DMS53 treated with DMSO at 0.1 percent for 48 hours (cell line): ENCODE results near the gene TUBB3.
"Not testable (repeated sequence)": the region's sequence is repeated elsewhere in the genome, so short reads cannot be mapped to it uniquely, and the experiment has no call there.

Experiments
- DNase-seq: peaks from one replicate; lab custom pipeline; 2025; ENCODE audit not compliant: unreplicated experiment; lab: John Stamatoyannopoulos, UW

TUBB3 gene

DNA sequence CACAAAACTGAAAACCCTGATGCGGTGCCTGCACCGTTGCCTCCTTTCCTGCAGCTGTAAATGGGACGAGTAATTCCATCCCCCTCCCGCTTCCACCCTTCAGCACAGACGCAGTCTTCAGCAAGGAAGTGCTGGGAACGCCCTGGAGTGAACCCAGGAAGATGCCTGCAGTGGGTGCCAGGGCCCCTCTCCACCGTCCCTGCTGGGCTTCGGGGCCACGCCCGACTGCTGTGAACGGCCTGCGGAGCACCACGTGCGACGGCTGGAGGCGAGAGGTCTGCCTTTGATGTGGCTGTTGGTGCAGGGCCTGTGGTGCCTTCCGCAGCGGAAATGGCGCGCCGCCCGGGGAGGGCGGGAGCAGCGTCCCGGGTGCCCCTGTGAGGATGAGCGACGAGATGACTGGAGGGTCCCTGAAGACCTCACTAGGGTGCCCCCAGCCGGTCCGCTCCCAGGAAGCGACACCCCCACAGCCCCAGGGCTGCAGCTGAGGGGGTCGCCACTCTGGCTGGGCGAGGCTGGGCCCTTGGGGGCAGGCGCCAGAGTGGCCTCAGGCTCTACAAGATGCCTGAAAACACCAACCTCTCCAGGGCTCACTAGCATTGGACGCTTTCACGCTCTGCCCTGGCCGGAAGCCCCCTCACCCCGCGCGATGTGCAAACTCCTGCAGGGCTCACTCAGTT, 5.2 kb upstream of the TUBB3 start:
- DNase-seq: peak; percentile 72

DNA sequence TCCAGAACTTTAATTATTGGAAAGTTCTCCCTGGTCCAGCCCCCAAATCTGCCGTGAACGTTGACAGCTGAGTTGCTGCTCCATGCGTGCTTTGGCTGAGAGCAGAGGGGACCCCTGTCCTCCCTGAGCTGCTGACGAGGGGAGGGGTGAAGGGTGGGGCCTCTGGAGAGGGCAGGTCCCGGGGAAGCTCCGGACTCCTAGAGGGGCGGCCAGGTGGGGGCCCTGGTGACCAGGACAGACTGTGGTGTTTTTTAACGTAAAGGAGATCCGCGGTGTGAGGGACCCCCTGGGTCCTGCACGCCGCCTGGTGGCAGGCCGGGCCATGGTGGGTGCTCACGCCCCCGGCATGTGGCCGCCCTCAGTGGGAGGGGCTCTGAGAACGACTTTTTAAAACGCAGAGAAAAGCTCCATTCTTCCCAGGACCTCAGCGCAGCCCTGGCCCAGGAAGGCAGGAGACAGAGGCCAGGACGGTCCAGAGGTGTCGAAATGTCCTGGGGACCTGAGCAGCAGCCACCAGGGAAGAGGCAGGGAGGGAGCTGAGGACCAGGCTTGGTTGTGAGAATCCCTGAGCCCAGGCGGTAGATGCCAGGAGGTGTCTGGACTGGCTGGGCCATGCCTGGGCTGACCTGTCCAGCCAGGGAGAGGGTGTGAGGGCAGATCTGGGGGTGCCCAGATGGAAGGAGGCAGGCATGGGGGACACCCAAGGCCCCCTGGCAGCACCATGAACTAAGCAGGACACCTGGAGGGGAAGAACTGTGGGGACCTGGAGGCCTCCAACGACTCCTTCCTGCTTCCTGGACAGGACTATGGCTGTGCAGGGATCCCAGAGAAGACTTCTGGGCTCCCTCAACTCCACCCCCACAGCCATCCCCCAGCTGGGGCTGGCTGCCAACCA, 4.4 kb upstream of the TUBB3 start, which contains the start of gene MC1R:
MC1R (plus strand) TSS at position 410 of the 895 bp plus-strand sequence; CDS start at position 807, 397 bp downstream.
- DNase-seq: no peak

DNA sequence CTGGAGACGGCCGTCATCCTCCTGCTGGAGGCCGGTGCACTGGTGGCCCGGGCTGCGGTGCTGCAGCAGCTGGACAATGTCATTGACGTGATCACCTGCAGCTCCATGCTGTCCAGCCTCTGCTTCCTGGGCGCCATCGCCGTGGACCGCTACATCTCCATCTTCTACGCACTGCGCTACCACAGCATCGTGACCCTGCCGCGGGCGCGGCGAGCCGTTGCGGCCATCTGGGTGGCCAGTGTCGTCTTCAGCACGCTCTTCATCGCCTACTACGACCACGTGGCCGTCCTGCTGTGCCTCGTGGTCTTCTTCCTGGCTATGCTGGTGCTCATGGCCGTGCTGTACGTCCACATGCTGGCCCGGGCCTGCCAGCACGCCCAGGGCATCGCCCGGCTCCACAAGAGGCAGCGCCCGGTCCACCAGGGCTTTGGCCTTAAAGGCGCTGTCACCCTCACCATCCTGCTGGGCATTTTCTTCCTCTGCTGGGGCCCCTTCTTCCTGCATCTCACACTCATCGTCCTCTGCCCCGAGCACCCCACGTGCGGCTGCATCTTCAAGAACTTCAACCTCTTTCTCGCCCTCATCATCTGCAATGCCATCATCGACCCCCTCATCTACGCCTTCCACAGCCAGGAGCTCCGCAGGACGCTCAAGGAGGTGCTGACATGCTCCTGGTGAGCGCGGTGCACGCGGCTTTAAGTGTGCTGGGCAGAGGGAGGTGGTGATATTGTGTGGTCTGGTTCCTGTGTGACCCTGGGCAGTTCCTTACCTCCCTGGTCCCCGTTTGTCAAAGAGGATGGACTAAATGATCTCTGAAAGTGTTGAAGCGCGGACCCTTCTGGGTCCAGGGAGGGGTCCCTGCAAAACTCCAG, 3.4 kb upstream of the TUBB3 start:
- DNase-seq: no peak

DNA sequence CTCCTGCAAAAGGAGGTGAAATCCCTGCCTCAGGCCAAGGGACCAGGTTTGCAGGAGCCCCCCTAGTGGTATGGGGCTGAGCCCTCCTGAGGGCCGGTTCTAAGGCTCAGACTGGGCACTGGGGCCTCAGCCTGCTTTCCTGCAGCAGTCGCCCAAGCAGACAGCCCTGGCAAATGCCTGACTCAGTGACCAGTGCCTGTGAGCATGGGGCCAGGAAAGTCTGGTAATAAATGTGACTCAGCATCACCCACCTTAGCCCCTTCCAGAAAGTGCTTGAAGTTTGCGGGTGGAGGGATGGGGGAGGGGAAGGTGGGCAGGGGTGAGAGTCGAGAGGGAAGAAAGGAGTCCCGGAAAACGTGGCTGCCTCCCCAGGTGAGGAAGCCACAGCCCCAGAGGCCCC, 2.4 kb upstream of the TUBB3 start:
- no peak for DNase-seq

DNA sequence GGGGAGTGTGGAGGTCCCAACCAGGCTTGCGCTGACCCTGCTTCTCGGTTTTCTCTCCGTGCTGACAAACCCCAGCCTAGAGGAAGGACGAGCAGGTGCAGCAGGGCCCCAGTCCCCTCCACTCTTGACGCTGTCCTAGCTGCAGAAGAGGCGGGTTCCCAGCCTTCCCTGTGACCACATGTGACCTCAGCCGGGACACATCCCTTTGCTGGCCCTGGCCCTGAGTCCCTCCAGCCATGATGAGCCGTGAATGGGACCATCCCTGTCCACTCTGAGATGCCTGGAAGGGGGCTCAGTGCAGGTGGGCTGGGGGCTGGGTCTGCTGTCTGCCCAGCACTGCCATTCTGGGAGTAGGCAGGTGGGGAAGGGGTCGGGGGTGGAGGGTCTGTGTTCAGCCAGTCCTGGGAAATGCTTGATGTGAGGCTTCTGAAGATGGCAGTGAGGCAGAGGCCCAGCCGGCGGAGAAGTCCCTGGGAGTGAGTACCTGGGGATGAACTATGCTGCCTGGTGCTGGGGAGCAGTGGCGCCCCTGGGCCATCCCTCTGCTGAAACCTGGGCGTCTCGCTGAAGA, 1.9 kb upstream of the TUBB3 start:
- DNase-seq: peak; percentile 40

DNA sequence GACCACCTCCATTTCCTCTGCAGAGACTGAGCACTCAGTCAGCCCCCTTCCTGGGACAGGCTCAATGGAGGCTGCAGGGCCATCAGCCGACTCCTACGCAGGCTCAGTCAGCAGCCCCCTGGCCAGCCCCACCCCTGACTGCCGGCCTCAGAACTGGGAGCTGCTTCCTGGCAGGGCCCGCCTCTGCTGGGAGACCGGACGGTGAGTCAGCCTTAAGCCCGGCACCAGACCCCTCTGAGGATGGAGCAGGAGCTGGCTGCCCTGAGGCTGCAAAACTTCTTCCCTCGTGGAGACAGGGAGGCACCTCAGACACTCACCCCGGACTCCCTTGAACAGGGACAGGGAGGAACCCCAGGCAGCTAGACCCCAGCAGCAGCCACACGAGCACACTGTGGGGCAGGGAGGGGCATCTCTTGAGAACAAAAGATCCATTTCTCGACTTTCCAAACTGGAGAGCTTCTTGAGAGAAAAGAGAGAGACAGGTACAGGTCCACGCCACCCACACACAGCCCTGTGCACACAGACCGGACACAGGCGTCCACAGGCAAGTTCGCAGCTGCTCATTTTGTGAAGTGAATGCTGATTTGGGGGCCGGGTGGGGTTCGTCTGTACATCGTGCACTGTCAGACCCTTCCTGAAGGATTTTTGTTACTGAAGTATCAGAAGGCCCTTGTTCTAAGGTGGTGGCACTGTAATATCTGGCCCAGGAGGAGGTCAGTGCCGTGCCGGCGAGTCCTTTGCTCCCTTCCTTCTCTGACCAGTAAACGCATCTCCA, 1.3 kb upstream of the TUBB3 start:
- peak; percentile 47 for DNase-seq

DNA sequence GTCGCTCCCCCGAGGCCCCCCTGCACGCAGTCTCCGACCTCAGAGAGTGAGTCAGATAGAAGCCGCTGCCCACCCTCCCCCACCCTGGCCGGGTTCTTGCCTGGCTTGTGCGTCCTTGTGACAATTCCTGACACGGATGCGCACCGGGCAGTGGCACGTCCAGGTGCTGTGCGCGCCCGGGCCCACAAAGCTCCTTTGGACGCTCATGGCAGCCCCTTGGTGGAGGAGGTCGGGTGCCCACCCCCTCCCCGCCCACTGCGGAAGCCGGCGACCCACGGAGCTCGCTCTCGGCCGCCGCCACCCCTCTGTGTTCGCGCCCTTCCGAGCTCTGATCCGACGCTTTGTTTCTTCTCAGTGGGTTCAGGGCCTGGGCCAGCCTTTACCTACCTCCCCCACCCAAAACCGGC, 662 bp upstream of the TUBB3 start:
- peak; percentile 45 for DNase-seq

DNA sequence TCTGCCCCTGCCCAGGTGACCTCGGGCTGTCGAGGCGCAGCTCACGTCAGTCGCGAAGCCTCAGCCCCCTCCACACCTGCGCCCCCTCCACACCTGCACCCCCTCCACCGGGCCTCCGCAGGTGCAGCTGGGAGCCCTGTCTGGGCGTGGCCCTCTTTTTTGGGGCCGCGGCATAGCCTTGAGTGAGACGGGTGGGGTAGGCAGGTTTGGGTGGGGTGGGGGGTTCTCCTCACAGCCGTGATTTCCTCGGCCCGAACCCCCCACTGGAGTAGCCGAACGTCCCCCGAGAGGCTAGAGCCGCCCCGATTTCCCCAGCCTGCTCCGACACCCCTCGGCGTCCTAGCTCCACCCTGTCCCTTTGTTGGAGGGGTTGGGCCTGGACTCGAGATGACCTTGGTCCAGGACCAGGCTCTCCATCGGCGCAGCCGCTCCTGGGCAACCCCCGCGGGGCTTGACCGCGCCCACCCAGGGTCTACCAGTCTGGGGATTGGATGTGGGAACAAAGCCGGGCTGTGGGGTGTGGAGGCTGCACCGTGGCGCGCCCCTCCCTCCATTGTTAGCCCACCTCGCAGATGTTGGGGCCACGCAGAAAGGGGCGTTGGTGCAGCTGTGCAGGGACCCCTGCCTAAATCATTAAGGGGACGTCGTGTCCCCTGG, 626 bp downstream of the TUBB3 start:
- peak; percentile 1 for DNase-seq

DNA sequence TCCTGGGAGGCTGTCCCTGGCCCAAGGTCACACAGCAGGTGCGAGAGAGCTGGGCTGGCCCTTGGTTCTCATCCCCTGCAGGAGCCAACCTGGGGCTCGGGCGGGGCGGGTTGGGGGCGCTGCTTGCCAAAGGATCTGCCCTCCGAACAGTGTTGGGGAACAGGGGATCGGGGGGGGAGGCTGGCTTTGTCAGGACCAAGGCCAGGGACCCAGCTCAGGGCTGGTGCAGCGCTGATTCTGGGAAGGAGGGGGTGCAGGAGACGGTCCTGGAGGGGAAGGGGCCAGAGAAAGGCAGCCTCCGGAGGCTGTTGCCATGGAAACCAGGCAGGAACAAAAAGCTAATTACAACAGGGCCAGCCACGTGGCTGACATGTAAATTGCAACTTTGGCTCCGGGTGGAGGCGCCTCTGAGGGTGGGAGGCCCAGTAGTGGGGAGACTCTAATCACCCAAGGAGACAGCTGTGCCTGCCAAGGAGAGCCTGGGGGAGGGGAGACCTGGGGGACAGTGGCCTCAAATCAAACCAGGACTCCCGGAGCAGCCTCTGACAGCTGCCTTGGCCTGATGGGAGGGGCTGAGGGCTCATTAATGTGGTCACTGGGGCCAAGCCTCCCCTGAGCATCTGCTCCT, 1.3 kb downstream of the TUBB3 start:
- DNase-seq: peak; percentile 0

DNA sequence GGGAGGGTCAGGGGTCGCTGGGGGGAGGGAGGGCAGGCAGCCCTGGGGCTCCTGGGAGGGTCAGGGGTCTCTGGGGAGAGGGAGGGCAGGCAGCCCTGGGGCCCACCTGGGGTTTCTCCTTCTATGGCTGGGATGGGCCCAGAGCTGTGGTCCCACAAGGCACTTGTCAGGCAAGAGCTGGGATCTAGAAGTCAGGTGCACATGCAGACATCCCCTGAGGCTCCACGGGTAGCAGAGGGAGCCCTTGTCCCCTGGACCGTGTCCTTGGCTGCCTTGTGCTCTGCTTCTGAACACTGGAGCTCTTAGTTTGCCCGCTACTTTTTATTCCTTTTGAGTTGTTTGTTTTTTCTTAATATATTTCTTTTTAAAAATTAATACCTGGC, 1.8 kb downstream of the TUBB3 start:
- peak; percentile 17 for DNase-seq

DNA sequence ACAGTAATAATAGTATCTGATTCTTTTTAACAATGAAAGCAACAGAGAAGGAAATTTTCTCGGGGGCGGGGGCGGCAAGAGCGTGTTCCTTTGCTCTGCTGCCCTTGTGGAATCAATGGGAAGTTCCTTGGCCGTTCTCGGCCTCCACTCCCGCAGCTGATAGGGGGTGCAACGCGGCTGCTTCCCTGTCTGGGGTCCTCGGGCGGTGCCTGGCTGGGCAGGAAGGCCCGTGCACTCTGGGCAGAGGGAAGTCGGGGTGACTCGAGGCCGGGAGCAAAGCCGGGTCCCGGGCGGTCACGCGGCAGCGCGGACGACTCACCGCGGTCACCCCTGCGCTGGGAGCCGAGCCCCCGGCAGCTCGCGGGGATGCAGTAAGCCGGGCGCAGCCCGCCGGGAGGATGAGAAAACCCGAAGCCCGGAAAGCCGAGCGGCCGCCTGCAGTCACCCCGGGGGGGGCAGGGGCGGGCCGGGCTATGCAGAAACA, 2.5 kb downstream of the TUBB3 start:
- DNase-seq: peak; percentile 4

DNA sequence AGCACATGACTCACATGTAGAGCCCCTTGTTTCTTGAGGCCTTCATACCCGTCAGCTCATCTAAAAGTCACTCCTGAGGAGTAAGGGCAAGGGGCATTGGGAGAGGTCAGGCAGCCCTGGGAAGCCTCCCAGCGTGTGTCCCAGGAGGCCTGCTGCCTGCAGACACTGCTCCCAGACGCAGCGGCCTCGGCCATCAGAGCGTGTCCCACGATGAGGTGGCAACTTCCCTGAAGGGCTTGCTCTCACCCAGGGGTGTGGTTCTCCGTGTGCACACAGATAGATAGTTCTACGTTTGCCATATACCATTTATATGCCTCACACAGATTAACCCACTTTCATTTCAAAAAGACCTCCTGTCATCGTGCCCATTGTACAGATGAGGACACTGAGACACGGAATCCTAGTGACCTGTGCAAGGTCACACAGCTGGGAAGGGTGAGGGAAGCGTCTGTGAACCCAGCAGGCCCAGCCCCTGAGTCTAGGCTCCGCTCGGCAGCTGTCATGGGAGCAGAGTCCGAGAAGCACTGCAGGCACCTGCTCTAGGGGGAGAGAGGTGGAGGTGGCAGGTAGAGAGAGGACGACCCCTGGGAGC, 8.3 kb downstream of the TUBB3 start:
- no peak for DNase-seq

DNA sequence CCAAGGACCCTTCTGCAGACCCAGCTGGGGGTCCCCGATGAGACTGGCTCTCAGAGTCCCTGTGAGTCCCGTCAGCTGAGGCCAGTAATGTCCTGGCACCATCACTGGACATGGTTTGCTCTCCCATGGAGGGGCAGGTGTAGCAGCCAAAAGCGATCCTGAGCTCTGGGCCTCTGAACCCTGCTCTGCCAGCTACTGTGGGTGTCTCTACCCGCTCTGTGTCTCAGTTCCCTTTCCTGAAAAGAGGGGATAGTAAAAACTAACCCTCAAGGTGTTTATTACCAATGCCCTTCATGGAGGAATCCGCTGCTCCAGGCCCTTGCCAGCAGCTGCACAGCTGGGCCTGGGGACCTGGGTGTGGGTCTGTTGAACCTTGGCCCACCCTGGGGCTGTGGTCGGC, 8.8 kb downstream of the TUBB3 start:
- DNase-seq: no peak

DNA sequence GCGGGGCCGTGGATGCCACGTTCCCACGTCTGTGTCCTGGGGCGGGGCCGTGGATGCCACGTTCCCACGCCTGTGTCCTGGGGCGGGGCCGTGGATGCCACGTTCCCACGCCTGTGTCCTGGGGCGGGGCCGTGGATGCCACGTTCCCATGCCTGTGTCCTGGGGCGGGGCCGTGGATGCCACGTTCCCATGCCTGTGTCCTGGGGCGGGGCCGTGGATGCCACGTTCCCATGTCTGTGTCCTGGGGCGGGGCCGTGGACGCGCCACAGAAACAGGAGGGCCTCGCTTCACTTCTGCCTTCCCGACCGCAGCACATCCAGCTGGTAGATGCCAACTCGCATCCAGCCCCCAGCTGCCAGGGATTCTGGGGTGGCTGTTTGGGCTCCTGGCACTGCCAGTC, 10.9 kb downstream of the TUBB3 start:
- not testable (repeated sequence) for DNase-seq

DNA sequence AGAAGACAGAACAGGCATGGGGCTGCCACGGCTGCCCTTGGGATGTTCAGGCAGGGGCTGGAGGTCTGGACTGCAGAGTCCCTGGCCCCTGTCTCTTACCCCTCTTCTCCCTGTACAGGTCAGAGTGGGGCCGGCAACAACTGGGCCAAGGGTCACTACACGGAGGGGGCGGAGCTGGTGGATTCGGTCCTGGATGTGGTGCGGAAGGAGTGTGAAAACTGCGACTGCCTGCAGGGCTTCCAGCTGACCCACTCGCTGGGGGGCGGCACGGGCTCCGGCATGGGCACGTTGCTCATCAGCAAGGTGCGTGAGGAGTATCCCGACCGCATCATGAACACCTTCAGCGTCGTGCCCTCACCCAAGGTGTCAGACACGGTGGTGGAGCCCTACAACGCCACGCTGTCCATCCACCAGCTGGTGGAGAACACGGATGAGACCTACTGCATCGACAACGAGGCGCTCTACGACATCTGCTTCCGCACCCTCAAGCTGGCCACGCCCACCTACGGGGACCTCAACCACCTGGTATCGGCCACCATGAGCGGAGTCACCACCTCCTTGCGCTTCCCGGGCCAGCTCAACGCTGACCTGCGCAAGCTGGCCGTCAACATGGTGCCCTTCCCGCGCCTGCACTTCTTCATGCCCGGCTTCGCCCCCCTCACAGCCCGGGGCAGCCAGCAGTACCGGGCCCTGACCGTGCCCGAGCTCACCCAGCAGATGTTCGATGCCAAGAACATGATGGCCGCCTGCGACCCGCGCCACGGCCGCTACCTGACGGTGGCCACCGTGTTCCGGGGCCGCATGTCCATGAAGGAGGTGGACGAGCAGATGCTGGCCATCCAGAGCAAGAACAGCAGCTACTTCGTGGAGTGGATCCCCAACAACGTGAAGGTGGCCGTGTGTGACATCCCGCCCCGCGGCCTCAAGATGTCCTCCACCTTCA, 11.7 kb downstream of the TUBB3 start:
- DNase-seq: no peak

DNA sequence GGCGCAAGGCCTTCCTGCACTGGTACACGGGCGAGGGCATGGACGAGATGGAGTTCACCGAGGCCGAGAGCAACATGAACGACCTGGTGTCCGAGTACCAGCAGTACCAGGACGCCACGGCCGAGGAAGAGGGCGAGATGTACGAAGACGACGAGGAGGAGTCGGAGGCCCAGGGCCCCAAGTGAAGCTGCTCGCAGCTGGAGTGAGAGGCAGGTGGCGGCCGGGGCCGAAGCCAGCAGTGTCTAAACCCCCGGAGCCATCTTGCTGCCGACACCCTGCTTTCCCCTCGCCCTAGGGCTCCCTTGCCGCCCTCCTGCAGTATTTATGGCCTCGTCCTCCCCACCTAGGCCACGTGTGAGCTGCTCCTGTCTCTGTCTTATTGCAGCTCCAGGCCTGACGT, 12.5 kb downstream of the TUBB3 start:
- DNase-seq: not testable (repeated sequence)

DNA sequence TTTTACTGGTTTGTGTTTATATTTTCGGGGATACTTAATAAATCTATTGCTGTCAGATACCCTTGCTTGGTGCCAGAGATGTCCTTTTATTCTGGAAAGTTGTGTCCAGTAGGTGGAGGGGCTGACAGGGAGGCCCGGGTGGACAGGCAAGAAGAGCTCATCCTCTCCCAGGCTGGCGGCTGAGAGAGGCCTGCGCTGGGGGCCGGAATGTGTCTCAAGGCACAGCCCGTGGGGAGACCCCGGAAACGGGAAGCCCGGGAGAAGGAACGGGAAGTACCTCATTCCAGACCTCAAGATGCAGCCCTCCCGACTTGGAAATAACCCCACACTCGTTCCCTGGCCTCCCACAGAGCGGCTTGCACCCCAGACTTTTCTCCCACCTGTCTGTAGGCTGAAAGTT, 12.9 kb downstream of the TUBB3 start:
- DNase-seq: no peak

DNA sequence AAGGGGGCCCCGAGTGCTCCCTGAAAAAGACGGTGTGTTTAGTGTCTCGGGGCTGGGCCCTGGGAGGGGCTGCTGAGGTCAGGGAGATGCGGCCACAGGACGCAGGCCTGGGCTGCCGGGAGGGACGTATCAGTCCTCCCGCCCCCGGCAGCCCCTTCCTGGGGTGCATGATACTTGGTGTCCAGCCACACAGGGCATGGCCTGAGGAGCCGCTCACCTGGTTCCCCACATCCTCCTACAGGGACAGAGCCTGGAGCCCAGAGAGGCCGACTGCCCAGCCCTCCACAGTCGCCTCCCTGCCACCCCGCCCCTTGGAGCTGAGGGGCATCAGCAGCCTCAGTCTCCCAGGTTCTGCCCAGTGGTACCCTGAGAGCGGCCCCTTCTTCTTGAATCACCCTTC, 13.4 kb downstream of the TUBB3 start:
- DNase-seq: no peak
